HG03045 (cell line): ENCODE results near the gene CORIN.
"Not testable (repeated sequence)": the region's sequence is repeated elsewhere in the genome, so short reads cannot be mapped to it uniquely, and the experiment has no call there.

ENCODE experiments used
- ATAC-seq: cut with Tn5 transposase; IDR thresholded peaks from one replicate; pipeline ENCODE4 v1.9.1; 2021; ENCODE audit warnings: mild to moderate bottlenecking, moderate library complexity; ENCODE audit not compliant: unreplicated experiment

The CORIN gene

DNA sequence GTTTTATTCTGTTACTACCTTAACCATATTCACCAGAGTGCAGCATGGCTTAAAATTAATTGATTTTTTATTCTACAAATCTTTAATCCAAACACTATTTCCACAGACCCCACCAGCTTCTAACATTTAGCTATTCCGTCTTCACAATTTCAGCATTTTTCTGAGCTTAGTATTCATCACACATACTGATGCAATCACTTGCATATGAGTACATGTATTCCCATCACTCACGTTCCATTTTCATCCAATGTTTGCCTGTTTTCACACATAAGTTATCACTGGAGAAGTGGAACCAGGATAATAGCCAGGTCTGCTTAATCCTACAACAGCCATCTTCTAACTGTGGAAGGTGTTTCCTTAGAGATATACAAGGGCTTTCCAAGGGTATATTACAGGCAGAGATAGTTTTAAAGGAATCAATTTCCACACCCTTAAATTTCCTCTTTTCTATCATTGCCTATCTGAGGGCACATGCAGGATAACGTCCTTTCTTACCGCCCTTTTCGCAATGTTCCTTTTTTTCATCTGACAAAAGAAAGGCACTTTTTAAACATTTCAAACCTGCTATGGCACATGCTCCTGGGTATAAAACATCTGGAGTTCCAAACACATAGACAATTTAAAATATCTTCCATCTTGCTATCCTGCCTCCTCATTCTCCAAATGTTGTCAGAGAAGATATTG, 115.8 kb downstream of the CORIN start:
- ATAC-seq: no peak

DNA sequence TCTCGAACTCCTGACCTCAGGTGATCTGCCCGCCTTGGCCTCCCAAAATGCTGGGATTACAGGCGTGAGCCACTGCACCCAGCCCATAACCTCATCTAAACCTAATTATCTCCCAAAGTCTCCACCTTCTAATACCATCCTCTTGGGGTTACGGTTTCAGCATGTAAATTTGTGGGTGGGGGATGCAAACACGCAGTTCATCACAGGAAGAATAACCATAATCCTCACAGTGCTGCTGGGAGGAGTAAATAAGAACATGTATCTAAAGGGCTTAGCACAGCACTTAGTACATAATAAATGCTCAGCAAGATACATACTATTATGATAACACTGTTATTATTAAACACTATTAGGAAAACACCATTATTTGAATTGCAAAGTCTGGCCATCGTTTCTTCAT, 116.4 kb downstream of the CORIN start:
- no peak for ATAC-seq

DNA sequence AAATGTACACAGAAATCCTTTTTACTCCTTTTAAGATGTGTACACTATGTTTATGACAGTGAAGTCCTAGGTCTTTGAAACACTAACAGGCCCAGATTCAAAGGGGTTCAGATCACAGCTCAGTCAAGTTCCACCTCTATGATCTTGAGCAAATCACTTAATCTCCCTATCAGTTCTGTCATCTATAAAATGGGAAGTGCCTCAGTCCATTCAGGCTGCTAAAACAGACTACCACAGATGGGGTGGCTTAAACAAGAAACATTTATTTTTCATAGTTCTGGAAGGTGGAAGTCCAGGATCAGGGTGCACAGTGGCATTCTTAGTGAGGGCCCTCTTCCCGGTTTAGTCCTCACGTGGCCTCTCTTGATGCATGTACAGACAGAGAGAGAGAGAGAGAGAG, 117.1 kb downstream of the CORIN start:
- ATAC-seq: no peak

DNA sequence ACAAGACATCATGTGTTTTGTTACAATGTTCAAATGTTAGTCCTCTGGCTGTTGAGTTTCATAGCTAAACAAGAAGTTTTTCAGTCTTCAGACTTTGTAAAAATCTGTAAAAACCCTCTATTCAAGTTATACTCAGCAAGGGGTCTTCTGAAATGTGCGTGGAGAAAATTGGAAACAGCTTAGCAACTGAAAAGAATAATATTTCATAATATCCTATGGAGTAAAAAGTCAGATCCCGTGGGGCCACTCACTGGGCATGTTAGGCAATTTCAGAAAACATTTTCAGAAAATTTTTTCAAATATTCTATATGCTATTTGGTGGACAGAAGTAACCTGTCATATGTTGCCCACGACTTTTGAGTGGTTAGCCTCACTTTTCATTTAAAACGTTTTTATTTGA, 118.3 kb downstream of the CORIN start:
- ATAC-seq: no peak

DNA sequence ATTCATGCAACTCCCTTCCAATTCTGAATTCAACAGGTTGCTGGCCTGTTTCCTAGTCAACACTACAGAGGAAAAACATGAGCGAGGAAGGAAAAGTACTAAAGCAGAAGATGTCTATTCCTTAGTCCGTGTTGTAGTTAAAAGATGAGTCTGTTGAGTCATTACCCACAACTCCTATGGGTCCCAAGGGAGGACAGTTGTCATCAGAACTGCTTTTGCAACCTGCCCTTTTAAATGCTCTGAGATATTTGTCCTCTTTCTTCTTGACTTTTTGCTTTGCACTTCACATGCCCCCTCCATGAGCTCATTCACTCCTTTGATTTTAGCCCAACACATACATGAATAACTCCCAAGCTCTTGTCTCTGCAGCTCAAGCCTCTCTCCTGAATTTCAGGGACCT, 119.2 kb downstream of the CORIN start:
- no peak for ATAC-seq

DNA sequence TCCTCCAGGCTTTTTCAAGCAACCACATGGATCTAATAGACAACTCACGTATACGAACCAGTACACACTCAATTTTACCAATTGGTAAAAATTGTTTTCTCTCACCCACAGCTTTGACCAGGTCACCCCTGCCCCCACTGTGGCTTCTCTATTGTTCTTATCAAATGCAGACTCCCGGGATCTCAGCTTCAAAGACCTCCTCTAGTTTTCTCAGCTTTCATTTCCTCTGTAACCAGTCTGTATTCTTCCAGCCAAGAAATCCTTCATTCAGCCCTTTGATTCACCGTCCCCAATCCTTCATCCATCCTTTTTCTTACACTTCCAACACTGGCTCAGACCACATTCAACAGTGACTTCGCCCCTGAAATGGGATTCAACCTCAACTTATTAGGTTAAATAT, 120.7 kb downstream of the CORIN start:
- no peak for ATAC-seq

DNA sequence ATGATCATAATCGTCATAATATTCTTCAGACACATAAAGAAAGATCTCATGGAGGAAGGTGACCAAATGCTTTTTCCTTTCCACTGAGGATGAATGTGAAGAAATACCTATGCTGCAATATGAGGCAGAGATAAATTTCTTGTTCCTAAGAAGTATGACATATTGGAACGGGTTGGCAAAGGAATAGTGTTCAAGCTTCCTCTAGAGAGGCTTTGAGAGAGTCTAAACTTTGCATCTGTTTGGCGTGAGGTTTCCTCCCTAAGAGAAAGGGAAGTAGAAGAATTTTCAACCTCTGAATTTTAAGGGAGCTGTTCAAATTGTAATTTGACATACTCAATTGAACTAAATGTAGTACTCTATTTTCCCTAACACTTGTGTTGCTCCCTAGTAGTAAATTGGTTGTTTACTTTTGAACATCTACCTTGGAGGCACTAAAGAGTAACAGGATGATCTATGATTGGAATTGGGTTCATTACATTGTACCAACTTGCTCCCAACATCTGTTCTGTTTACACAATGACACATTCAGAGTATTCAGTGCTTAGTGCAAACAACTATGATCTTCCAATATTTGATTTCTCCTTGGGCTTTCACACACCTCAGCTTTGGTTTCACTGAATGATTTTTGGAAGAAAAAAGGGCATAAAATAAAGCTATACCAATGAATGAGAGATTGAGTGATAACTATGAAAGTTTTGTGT, 122.0 kb downstream of the CORIN start:
- no peak for ATAC-seq

DNA sequence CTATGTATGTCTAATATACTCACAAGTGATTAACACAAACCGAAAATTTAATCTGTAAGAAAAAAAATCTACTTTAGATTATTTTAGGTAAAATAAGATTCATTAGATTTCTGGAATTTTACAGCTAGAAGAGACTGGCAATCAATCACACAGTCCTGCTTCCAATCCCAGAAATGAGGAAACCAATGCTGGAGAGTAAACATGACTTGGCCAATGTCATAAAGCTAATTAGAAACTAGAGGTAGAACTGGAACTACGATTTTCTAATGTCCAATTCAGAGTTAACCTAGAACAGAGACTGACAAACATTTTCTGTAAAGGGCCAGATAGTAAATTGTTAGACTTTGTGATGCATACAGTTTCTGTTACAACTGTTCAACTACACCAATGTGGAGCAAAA, 123.6 kb downstream of the CORIN start:
- ATAC-seq: no peak

DNA sequence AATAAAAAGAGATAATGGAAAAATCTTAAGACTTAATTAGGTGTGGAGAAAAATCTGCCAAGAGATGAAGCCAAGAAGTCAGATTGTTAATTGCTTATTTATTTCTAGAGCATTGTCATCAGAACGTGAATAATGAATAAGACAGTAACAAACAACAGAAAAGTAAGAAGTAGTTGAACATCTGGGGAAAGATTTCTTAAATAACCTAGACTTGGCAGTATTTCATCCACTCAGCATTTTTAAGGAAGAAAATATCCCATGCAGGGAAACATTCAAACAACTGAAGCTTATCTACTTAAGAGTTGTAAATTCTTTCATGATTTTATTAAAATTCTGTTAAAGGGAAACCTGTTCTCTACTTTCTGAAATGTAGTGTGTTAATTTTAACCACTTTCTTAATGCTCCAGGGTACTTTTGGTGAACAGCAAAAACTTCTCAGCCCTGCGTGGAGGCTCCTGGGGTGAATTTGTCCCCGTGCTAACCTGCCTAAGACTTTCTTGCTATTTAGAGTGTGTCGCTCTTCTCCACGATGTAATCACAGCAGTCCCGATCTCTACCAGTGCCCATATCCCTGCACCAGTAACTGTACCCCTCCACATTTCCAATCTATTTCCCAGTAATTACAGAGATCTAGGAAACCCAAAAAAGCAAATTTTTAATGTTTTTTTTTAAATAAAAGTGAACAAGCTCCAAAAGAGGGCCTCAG, 124.6 kb downstream of the CORIN start:
- ATAC-seq: no peak

DNA sequence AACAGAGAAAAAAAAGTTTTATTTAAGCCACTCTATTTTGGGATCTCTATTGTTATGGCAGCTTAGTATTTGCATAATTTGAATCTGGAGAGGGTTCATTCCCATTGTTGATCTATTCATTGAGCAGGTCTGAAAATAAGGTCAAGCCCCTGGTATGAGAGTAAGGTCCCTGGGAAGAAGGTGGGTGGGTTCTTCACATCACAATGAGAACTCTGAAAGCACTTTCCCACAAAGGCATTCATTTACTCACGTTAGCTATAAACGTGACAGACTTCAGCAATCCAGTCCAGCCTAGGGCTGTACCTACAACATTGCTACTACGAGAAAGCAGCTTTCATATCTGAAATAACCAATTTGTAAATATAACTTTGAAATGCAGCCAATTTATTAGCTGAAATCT, 126.2 kb downstream of the CORIN start:
- no peak for ATAC-seq

DNA sequence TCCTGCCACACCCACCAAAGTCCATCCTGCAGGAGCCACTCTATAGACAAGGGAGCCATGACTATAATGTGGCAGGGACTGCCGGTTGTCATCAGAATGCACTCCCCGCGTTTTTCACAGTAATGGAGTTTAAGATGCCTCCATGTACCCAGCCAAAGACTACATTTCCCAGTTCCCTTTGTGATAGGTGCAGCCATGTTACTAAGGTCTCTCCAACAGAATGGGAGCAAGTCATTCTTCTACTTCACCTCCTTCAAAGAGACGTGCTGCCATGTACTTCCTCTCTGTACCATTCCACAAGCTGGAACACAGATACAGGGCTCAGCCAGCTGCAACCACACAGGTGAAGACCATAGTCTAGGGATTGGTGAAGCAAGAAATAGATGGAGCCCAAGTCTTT, 126.7 kb downstream of the CORIN start:
- ATAC-seq: no peak

DNA sequence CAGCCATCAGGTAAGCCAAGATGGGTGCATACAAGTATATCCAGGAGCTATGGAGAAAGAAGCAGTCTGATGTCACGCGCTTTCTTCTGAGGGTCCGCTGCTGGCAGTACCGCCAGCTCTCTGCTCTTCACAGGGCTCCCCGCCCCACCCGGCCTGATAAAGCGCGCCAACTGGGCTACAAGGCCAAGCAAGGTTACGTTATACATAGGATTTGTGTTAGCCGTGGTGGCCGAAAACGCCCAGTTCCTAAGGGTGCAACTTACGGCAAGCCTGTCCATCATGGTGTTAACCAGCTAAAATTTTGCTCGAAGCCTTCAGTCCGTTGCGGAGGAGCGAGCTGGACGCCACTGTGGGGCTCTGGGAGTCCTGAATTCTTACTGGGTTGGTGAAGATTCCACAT, 131.5 kb downstream of the CORIN start:
- not testable (repeated sequence) for ATAC-seq

DNA sequence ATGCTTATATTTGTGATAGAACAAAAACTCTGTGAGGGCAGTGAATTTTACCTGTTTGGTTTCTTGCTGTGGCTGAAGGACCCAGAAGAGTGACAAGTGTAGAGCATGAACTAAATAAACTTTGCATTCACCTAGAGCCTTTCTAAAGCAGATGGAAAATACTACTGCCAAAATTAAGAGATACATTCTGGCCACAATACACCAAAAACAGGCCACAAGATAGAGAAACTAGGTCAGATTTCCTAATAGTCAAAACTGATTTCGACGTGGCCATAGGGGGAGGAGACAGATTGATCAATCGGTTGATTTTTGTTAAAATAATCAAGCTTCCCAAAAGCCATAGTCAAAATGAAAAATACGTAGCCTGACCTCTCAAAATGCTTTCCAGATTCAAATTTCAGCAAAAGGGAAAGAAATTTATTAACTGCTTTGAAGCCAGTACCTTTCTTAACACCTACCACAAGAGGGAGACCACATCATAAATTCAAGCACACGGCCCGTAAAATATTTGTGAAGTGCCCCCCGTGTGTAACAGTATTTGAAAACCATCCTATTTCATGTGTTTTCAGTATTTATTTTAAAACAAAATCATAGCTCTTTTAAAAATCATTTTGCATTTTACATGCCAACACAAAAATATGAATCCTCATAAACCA, 132.4 kb downstream of the CORIN start:
- ATAC-seq: no peak

DNA sequence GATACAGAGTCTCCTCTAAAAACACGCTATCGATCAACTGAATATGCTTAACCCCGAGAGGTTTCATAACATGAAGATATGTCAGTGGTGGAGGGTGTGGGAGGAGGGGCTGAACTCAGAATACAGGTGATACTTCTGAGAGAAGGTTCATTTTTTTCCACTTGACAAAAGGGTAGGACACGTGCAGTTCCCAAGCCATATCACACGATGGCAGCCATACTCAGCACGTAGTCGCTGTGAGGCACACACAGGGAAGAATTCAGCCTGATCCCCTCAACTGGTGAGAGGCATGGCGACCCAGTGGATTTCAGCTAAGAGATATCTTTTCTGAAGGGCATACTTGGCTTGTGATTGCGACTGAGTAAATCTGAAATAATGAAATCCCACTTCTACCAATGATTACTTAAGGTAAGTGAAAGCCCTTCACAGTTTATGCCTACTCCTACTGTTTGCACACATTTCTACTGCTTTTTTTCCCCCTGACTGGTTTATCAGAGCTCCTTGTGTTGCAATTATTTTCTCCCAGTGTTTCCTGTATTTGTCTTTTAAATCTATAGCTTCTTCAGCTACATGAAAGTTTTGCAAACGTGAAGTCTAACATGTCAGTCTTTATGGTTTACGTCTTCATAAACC, 133.1 kb downstream of the CORIN start:
- peak; percentile 46 for ATAC-seq

DNA sequence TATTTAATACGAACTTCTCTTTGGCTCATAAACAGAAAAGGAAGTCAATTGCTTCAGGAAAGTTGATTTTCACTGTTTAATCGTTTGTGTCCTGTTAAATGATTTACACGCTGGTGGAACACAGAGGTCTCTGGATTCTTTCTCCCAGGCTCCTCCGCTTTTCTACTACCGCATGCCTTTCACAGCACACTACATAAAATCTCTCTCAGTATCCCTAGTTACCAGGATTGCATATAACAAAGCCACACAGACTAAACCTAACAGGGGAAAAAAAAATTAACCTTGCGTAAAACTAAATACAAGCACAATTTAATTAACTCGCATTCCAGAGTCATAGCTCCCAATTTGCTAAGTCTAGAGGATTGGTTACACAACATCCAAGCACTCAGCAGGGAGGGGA, 133.9 kb downstream of the CORIN start:
- no peak for ATAC-seq

DNA sequence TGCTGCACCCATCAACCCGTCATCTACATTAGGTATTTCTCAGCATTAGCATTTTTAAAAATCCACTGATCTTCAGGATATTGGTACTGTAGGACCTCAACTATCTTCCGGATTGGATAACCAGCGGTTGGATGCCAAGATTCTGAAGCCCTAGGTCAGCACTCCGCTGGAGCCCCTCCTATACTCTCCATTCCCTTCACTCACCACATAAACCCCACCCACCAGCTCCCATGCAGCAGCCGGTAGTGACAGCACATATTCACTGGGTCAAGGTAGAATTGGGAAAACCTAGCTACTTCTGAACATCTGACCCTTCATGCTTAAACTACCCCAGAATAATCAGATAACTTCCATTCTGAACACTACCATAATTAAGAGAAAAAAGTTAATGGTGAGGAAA, 134.9 kb downstream of the CORIN start:
- ATAC-seq: no peak

DNA sequence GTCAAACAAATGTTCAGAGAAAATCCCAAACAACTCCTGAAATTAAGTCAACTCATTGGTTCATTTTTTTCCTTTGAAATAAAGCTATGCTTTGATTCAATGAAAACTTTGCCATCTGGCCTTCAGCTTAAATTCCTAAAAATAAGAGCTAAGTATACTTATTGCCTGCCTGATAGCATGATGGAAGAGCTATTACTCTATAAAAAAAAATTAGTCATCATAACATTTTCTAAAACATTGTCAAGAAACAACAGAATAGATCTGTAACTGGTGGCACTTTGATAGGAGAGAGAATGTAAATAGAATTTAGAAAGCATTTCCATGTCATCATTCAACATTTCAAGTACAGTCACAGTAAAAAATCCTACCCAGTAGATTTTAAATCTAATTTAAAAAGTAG, 136.6 kb downstream of the CORIN start:
- no peak for ATAC-seq

DNA sequence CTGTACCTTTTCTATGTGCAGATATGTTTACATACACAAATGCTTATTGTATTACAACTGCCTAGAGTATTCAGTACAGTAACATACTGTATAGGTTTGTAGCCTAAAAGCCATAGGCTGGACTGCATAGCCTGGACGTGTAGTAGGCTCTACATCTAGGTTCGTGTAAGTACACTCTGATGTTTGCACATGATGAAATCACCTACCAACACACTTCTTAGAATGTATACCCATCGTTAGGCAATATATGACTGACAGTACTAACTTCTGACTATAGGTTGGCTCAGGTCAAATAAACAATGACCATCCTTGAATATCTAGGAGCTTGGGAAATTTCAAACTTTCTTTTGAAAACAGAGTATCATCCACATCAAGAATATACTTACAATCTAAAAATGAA, 139.0 kb downstream of the CORIN start:
- no peak for ATAC-seq

DNA sequence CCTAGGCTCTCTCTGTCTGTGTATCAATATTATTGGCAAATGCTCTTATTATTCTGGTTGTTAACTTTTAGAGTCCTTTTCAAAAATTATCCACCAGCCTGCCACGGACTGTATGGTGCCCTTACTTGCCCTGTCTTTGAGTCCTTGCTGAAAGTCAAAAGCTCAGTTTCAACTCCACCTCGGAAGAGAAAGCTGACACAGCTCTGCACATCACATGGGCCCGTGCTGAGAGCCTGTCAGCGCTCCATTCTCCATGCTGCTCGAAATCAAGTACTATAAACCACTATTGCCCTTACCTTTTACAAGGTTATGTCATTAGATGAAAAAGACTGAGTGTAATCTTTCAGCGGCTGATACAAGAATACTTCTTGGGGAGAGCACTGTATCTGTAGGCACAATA, 141.0 kb downstream of the CORIN start:
- no peak for ATAC-seq

DNA sequence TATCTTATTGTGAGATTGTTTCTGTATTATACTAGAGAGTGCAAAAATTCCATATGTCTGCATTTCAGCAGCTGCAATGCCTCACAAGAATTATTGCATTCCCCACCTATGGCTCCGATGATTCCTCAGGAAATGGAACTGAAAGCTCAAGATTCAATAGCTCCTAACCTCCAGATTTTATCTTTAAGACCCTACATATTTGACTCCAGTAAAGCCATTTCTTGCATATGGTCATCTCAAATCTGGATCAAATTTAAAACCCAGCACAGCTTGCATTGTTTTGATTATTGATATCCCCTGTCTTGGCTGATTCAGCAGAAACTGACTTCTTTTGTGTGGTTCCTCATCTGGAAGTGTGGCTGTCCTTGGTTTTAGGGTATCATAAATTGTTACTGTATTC, 142.6 kb downstream of the CORIN start:
- ATAC-seq: no peak

DNA sequence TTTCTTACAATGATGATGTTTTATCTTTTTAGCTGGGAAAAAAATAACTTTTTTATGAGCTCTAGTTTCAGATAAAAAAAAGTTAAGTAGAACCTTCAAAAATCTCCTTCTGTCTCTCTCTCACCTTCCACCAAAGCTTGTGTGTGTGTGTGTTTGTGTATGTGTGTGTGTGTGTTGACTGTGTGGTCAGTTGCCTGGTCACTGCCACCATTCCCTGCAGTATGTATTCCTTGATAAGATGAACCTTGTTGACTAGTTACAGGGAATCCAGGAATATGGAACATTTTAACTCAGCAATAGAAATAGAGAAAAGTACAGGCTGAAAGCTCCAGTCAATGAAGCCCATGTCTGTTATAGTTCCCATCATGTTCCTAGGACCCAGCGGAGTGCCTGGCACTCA, 143.5 kb downstream of the CORIN start:
- ATAC-seq: no peak
